HG02623 (cell line): ENCODE data around the gene COLEC12.
"Not testable (repeated sequence)": the region's sequence is repeated elsewhere in the genome, so short reads cannot be mapped to it uniquely, and the experiment has no call there.

Source experiments
- ATAC-seq: cut with Tn5 transposase; IDR thresholded peaks from one replicate; pipeline ENCODE4 v1.9.1; 2021; ENCODE audit warnings: moderate library complexity; ENCODE audit not compliant: unreplicated experiment

COLEC12 gene

GRCh38 chr18:332007-332406, 168.5 kb downstream of the COLEC12 start:
- ATAC-seq: no peak

GRCh38 chr18:331221-331821, 169.2 kb downstream of the COLEC12 start:
- no peak for ATAC-seq

- no peak for ATAC-seq
These were observed 171.6 kb downstream of the COLEC12 start for GRCh38 chr18:328928-329327.

GRCh38 chr18:326846-327245, 173.7 kb downstream of the COLEC12 start:
- ATAC-seq: no peak

- ATAC-seq: no peak
These were observed 177.3 kb downstream of the COLEC12 start for GRCh38 chr18:323253-323622.

GRCh38 chr18:321865-322467, 178.5 kb downstream of the COLEC12 start:
- ATAC-seq: no peak

GRCh38 chr18:320155-320554, 180.3 kb downstream of the COLEC12 start:
- ATAC-seq: no peak

GRCh38 chr18:319720-320119, 180.8 kb downstream of the COLEC12 start:
- no peak for ATAC-seq

GRCh38 chr18:318791-319291, 181.7 kb downstream of the COLEC12 start:
- no peak for ATAC-seq

GRCh38 chr18:317618-318017, 182.9 kb downstream of the COLEC12 start:
- no peak for ATAC-seq

GRCh38 chr18:316393-316792, 184.1 kb downstream of the COLEC12 start:
- no peak for ATAC-seq

- ATAC-seq: no peak
These were observed 186.6 kb downstream of the COLEC12 start for GRCh38 chr18:313931-314330.

GRCh38 chr18:312415-312814, 188.1 kb downstream of the COLEC12 start:
- no peak for ATAC-seq

- no peak for ATAC-seq
These were observed 190.5 kb downstream of the COLEC12 start for GRCh38 chr18:310042-310441.

- ATAC-seq: not testable (repeated sequence)
These were observed 192.4 kb downstream of the COLEC12 start for GRCh38 chr18:308086-308485.

GRCh38 chr18:306608-307255, 193.8 kb downstream of the COLEC12 start:
- ATAC-seq: no peak

GRCh38 chr18:305003-305501, 195.4 kb downstream of the COLEC12 start:
- no peak for ATAC-seq

- ATAC-seq: no peak
These were observed 196.9 kb downstream of the COLEC12 start for GRCh38 chr18:303607-304006.

- no peak for ATAC-seq
These were observed 197.5 kb downstream of the COLEC12 start for GRCh38 chr18:303011-303410.

GRCh38 chr18:302097-302496, 198.4 kb downstream of the COLEC12 start:
- no peak for ATAC-seq

GRCh38 chr18:297936-298335, 202.6 kb downstream of the COLEC12 start:
- no peak for ATAC-seq
